Common myeloid progenitor, CD34-positive (primary cell): ENCODE data around the gene CALU.

Source experiments
- CTCF ChIA-PET: fragments of 350-600 bp; sonication (Branson Sonifier 250); formaldehyde crosslinking; loops from one replicate; lab custom pipeline; 2021; ENCODE audit warnings: antibody characterized with exemption; lab: Charles Lee
- POLR2A ChIA-PET: fragments of 350-600 bp; sonication (Branson Sonifier 250); formaldehyde crosslinking; loops from one replicate; lab custom pipeline; 2021; ENCODE audit warnings: antibody characterized with exemption; lab: Charles Lee
- DNase-seq, 3 donors: peaks; one replicate each; pipeline versions ENCODE4 v3.0.0 to v3.0.0-alpha.2; 2013
- H3K27ac ChIP-seq, 2 experiments: 1 replicate in 1 of 2; 2 replicates in 1 of 2; pipeline ENCODE4 v1.7.0; 2013; ENCODE audit warnings: inconsistent platforms in 2 of 2, low read length in 2 of 2, mild to moderate bottlenecking in 2 of 2, low read depth in 1 of 2, moderate library complexity in 1 of 2; ENCODE audit not compliant: severe bottlenecking in 2 of 2, insufficient read depth in 1 of 2, poor library complexity in 1 of 2
- H3K27me3 ChIP-seq, 5 experiments: replicated peaks in 2 of 5; 1 replicate in 3 of 5; 2 replicates in 2 of 5; pipeline versions ENCODE4 v1.6.1 to v1.7.0; 2013; ENCODE audit warnings: low read length in 4 of 5, mild to moderate bottlenecking in 2 of 5, moderate library complexity in 2 of 5, inconsistent platforms in 1 of 5; ENCODE audit not compliant: insufficient read depth in 5 of 5, control insufficient read depth in 4 of 5
- H3K36me3 ChIP-seq, 4 experiments: 1 replicate in 2 of 4; 2 replicates in 2 of 4; pipeline versions ENCODE4 v1.6.1 to v1.7.0; 2013; ENCODE audit warnings: low read length in 3 of 4, control low read depth in 1 of 4, mild to moderate bottlenecking in 1 of 4; ENCODE audit not compliant: control insufficient read depth in 4 of 4, insufficient read depth in 4 of 4
- H3K4me1 ChIP-seq, 4 experiments: 1 replicate in 3 of 4; 2 replicates in 1 of 4; pipeline versions ENCODE4 v1.6.1 to v1.7.1; 2013; ENCODE audit warnings: low read length in 3 of 4, mild to moderate bottlenecking in 3 of 4, control low read depth in 1 of 4, inconsistent platforms in 1 of 4, moderate library complexity in 1 of 4; ENCODE audit not compliant: control insufficient read depth in 4 of 4, insufficient read depth in 4 of 4; ENCODE audit errors: control extremely low read depth in 1 of 4
- H3K4me3 ChIP-seq, 7 experiments: 1 replicate in 4 of 7; 2 replicates in 3 of 7; pipeline versions ENCODE4 v1.5.1 to v1.7.0; 2013; ENCODE audit warnings: mild to moderate bottlenecking in 7 of 7, low read length in 6 of 7, moderate library complexity in 6 of 7, inconsistent platforms in 2 of 7, low read depth in 2 of 7, control low read depth in 1 of 7; ENCODE audit not compliant: insufficient read depth in 4 of 7, control insufficient read depth in 1 of 7; ENCODE audit errors: extremely low read depth in 1 of 7
- H3K9me3 ChIP-seq, 5 experiments: 1 replicate in 4 of 5; 2 replicates in 1 of 5; pipeline versions ENCODE4 v1.6.1 to v1.7.1; 2013; ENCODE audit warnings: low read length in 4 of 5, mild to moderate bottlenecking in 2 of 5, inconsistent platforms in 1 of 5, low read depth in 1 of 5, moderate library complexity in 1 of 5; ENCODE audit not compliant: control insufficient read depth in 4 of 5, insufficient read depth in 2 of 5; ENCODE audit errors: control extremely low read depth in 1 of 5
- WGBS: methylation state at CpG from one replicate; pipeline ENCODE4 v1.1.5; 2013; ENCODE audit not compliant: insufficient coverage; 5-methylcytosine and 5-hydroxymethylcytosine counted together

CALU gene

GRCh38 chr7:128781851-128782250 is 42.7 kb downstream of the CALU start:
- 100% methylated on average over 1 of the region's 3 CpGs for WGBS
- CTCF ChIA-PET = interaction anchor here (0.6 to 1.2 kb wide), 2 partner anchors 11 to 28 kb away, joined by 3 read pairs; no protein-coding TSS in a partner anchor

GRCh38 chr7:128783143-128783861 is 44.1 kb downstream of the CALU start:
- Histone ChIP-seq H3K27ac (no peak overlapping the region), H3K36me3 (no peaks in the 10 kb centered on the region), H3K27me3 (no peaks in the 10 kb centered on the region), H3K4me3 (no peak overlapping the region), H3K9me3 (no peaks in the 10 kb centered on the region), H3K4me1 (peaks cover 0 to 2% (median 0%) of the 10 kb centered on the region in 4 experiments)
- no peak for DNase-seq
- POLR2A ChIA-PET = no interaction called here
- CTCF ChIA-PET = interaction anchor here (0.6 kb wide), 1 partner anchor 110 kb away, joined by 3 read pairs; no protein-coding TSS in a partner anchor
- WGBS = 88% methylated on average over 9 of the region's 15 CpGs

More at GRCh38 chr7:128781851-128782250, 42.7 kb downstream of the CALU start:
- Histone ChIP-seq H3K9me3 (peaks cover 0 to 9% (median 0%) of the 10 kb centered on the region in 5 experiments), H3K4me1 (peaks cover 0 to 2% (median 0%) of the 10 kb centered on the region in 4 experiments), H3K4me3 (no peak overlapping the region), H3K36me3 (no peaks in the 10 kb centered on the region), H3K27ac (no peak overlapping the region), H3K27me3 (no peaks in the 10 kb centered on the region)
- DNase-seq = no peak
- POLR2A ChIA-PET = no interaction called here

GRCh38 chr7:128785738-128786137 is 46.6 kb downstream of the CALU start:
- POLR2A ChIA-PET = interaction anchor here (0.6 kb wide), 1 partner anchor 110 kb away, joined by 5 read pairs; no protein-coding TSS in a partner anchor
- H3K4me3 ChIP-seq = no peak overlapping the region
- H3K27ac ChIP-seq = no peak overlapping the region
- DNase-seq = no peak
- peaks cover 0 to 12% (median 2%) of the 10 kb centered on the region in 5 experiments for H3K27me3 ChIP-seq
- CTCF ChIA-PET = interaction anchor here (1.2 to 1.3 kb wide), 2 partner anchors 24 to 101 kb away, joined by 3 to 5 read pairs; no protein-coding TSS in a partner anchor
- no peaks in the 10 kb centered on the region for H3K36me3 ChIP-seq
- H3K4me1 ChIP-seq = peaks cover 0 to 7% (median 6%) of the 10 kb centered on the region in 4 experiments
- 67% methylated on average over 3 of the region's 3 CpGs for WGBS
- no peaks in the 10 kb centered on the region for H3K9me3 ChIP-seq

GRCh38 chr7:128788446-128789412 is 49.6 kb downstream of the CALU start:
- H3K27ac ChIP-seq = no peak overlapping the region
- DNase-seq = no peak
- ChIA-PET CTCF (interaction anchor here (0.6 to 1.0 kb wide), 2 partner anchors 16 to 53 kb away, joined by 3 read pairs; no protein-coding TSS in a partner anchor), POLR2A (no interaction called here)
- H3K4me3 ChIP-seq = no peak overlapping the region
- WGBS = 98% methylated on average over 6 of the region's 9 CpGs
- H3K4me1 ChIP-seq = peaks cover 1 to 33% (median 25%) of the 10 kb centered on the region in 4 experiments
- no peaks in the 10 kb centered on the region for H3K36me3 ChIP-seq
- peaks cover 0 to 12% (median 2%) of the 10 kb centered on the region in 5 experiments for H3K27me3 ChIP-seq
- no peaks in the 10 kb centered on the region for H3K9me3 ChIP-seq

GRCh38 chr7:128790315-128791041 is 51.3 kb downstream of the CALU start:
- peak in 2 of 3 donors; percentile 19 to 26 for DNase-seq
- peaks cover 0 to 12% (median 2%) of the 10 kb centered on the region in 5 experiments for H3K27me3 ChIP-seq
- peaks cover 0 to 5% (median 0%) of the 10 kb centered on the region in 4 experiments for H3K36me3 ChIP-seq
- WGBS = 23% methylated on average over 23 of the region's 45 CpGs
- H3K9me3 ChIP-seq = no peaks in the 10 kb centered on the region
- H3K4me3 ChIP-seq = peak overlapping the region; percentile 65 to 90 (median 80)
- H3K4me1 ChIP-seq = peaks cover 1 to 33% (median 25%) of the 10 kb centered on the region in 4 experiments
- ChIA-PET POLR2A (no interaction called here), CTCF (no interaction called here)
- no peak overlapping the region for H3K27ac ChIP-seq

GRCh38 chr7:128791121-128791971 is 52.2 kb downstream of the CALU start, which contains the start of gene CCDC136:
Gene CCDC136, plus strand, starts transcription at chr7:128791968. Its CDS starts 444 bp downstream, at chr7:128792412.
- Histone ChIP-seq H3K4me1 (peaks cover 1 to 30% (median 25%) of the 10 kb centered on the region in 4 experiments), H3K27ac (peak within 1 kb of the TSS in 1 of 2 experiments; percentile 25), H3K36me3 (peaks cover 0 to 5% (median under 1%) of the 10 kb centered on the region in 4 experiments), H3K4me3 (peak within 1 kb of the TSS; percentile 65 to 90 (median 80)), H3K27me3 (peaks cover 0 to 12% (median 2%) of the 10 kb centered on the region in 5 experiments), H3K9me3 (no peaks in the 10 kb centered on the region)
- WGBS = 0% methylated on average over 45 of the region's 80 CpGs
- POLR2A ChIA-PET = no interaction called here
- CTCF ChIA-PET = no interaction called here
- peak; percentile 43 to 71 (median 62) for DNase-seq
